GM08714 (cell line): ENCODE data around the gene EOMES.
A peak's percentile ranks its signal among the peaks of the same experiment; 100 is the strongest.

ENCODE experiments used
- H3K4me3 ChIP-seq: fragments of 200-500 bp; sonication (Bioruptor generic); 2 replicates; pipeline ENCODE4 v1.5.1; 2014; ENCODE audit warnings: mild to moderate bottlenecking, low read length, inconsistent platforms
- ZNF274 ChIP-seq: IDR thresholded peaks from 2 replicates; pipeline ENCODE4 v1.6.1; 2012; ENCODE audit warnings: mild to moderate bottlenecking, low read depth, low read length

EOMES gene

GRCh38 chr3:27728195-27729087 is 6.3 kb upstream of the EOMES start:
- no peak for TF ChIP-seq ZNF274
- no peak overlapping the region for H3K4me3 ChIP-seq

GRCh38 chr3:27726240-27726639 is 4.1 kb upstream of the EOMES start:
- no peak overlapping the region for H3K4me3 ChIP-seq
- no peak for TF ChIP-seq ZNF274

GRCh38 chr3:27724459-27725197 is 2.5 kb upstream of the EOMES start:
- no peak overlapping the region for H3K4me3 ChIP-seq
- TF ChIP-seq ZNF274, result no peak

- no peak for TF ChIP-seq ZNF274
- H3K4me3 ChIP-seq, result peak overlapping the region; percentile 66; the same call in 1 of the 2 replicates
Measured at GRCh38 chr3:27723815-27724458, 1.8 kb upstream of the EOMES start.

GRCh38 chr3:27723456-27723814 is 1.3 kb upstream of the EOMES start:
- H3K4me3 ChIP-seq, result peak overlapping the region; percentile 66; the same call in 1 of the 2 replicates

GRCh38 chr3:27723001-27723445 is 900 bp upstream of the EOMES start:
- peak overlapping the region; percentile 66; the same call in 1 of the 2 replicates for H3K4me3 ChIP-seq
- no peak for TF ChIP-seq ZNF274

More at GRCh38 chr3:27723456-27723814, 1.3 kb upstream of the EOMES start:
- no peak for TF ChIP-seq ZNF274

GRCh38 chr3:27720899-27721716 is 1.0 kb downstream of the EOMES start:
- TF ChIP-seq ZNF274, result no peak
- H3K4me3 ChIP-seq, result peak overlapping the region; percentile 66

GRCh38 chr3:27719314-27720003 is 2.7 kb downstream of the EOMES start:
- no peak overlapping the region; the same call in 1 of the 2 replicates for H3K4me3 ChIP-seq

GRCh38 chr3:27718459-27718858 is 3.7 kb downstream of the EOMES start:
- no peak overlapping the region for H3K4me3 ChIP-seq
- no peak for TF ChIP-seq ZNF274

More at GRCh38 chr3:27719314-27720003, 2.7 kb downstream of the EOMES start:
- no peak for TF ChIP-seq ZNF274

GRCh38 chr3:27717200-27717852 is 4.8 kb downstream of the EOMES start:
- no peak for TF ChIP-seq ZNF274
- no peak overlapping the region for H3K4me3 ChIP-seq

GRCh38 chr3:27716309-27716708 is 5.8 kb downstream of the EOMES start:
- TF ChIP-seq ZNF274, result no peak
- H3K4me3 ChIP-seq, result no peak overlapping the region

GRCh38 chr3:27715863-27716262 is 6.3 kb downstream of the EOMES start:
- TF ChIP-seq ZNF274, result no peak
- H3K4me3 ChIP-seq, result no peak overlapping the region
